ENCODE data around the gene DDX31.

Gene DDX31

DNA sequence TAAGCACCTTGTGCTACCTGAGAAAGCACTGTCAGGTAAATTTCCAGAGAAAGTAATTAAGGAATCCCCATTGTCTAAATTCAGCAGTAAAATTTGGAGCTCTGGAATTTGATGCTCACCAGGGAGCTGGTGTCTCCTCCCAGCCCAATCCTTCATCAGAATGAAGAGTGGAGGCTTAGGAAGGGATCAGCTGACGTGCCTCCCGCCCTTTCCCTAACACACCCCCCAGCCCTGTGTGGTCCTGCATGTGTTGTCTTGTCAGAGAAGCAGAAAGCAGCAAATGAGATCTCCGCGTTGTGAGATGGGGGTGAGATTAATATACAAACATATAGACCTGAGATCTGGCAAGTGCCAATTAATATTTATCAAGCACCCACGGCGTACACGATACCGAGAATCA lies 114.3 kb downstream of the DDX31 start:
- no peak for TF ChIP-seq ZFX (IDR thresholded peaks at IDR 0.05)
- no peak for TF ChIP-seq CTCF (conservative IDR thresholded peaks at IDR 0.05)
- no peak overlapping the region for H3K27ac ChIP-seq

GRCh38 chr9:132554755-132555154 lies 115.0 kb downstream of the DDX31 start:
- no peak overlapping the region for H3K27ac ChIP-seq
- TF ChIP-seq CTCF (conservative IDR thresholded peaks at IDR 0.05) (no peak), ZFX (IDR thresholded peaks at IDR 0.05) (no peak)

GRCh38 chr9:132552041-132552440 lies 117.7 kb downstream of the DDX31 start:
- H3K27ac ChIP-seq, result no peak overlapping the region
- TF ChIP-seq CTCF (conservative IDR thresholded peaks at IDR 0.05) (no peak), ZFX (IDR thresholded peaks at IDR 0.05) (no peak)

DNA sequence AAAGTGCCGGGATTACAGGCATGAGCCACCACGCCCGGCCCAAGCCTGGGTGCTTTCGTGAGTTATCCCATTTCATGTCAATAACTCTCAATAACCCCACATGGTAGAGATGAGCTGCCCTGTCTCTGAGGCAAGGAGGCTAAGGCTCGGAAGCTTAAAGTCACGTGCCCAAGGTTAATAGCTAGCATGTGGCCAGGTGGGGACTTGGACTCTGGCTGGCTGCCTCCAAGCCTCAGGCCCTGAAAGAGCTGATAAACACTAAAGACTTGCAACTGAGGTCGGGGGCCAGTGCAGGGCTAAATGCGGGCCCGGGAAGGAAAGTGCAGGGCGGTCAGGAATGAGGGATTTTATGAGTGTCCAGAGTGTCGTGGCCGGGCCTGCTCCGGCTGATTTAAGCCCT lies 118.2 kb downstream of the DDX31 start:
- TF ChIP-seq ZFX (IDR thresholded peaks at IDR 0.05) (no peak), CTCF (conservative IDR thresholded peaks at IDR 0.05) (no peak)
- H3K27ac ChIP-seq, result no peak overlapping the region

- TF ChIP-seq ZFX (IDR thresholded peaks at IDR 0.05) (no peak), CTCF (conservative IDR thresholded peaks at IDR 0.05) (no peak)
Measured at GRCh38 chr9:132548751-132549640, 120.8 kb downstream of the DDX31 start.

DNA sequence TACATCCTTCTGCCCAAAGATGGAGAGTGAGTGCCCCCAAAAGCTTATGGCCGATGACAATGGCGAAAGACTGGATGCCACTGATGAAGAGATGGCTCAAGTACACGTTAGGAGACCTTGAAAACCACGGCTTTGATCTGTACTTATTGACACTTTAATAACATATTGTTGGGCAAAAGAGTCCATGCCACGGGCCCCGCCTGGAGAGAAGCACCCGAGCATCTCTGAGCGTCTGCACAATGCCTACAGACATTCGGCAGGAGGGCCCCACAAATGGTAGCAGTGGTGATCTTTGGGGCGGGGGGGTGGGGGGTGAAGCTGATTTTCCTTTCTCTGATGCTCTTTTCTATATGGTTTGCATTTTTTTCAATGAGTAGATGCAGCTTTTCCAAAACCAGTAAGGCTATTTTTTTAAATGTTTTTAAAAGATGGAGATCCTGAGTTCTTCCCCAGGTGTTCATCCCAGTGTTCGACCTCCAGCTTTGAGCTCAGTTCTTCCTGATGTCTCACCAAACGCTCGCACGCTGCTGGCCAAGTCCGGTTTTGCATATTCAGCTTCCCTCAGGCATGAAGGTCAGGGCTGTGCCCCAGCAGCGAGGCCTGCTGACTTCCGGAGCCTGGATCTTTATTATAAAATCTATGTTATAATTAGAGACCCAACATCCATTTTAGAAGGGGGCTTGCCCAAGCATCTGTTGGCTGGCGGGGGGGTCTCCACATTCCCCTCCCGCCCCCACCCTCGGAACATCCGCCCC lies 121.6 kb downstream of the DDX31 start:
- TF ChIP-seq ZFX (IDR thresholded peaks at IDR 0.05), result no peak
- no peak for TF ChIP-seq CTCF (conservative IDR thresholded peaks at IDR 0.05)
- no peak overlapping the region for H3K27ac ChIP-seq

More at GRCh38 chr9:132548751-132549640, 120.8 kb downstream of the DDX31 start:
- H3K27ac ChIP-seq, result no peak overlapping the region

GRCh38 chr9:132547436-132547835 lies 122.3 kb downstream of the DDX31 start:
- TF ChIP-seq ZFX (IDR thresholded peaks at IDR 0.05) (no peak), CTCF (conservative IDR thresholded peaks at IDR 0.05) (no peak)
- no peak overlapping the region for H3K27ac ChIP-seq

Measured in C4-2B (cell line).